ENCODE measurements around the gene CCL19. TPM values are rescaled to one million over a fixed set of nuclear protein-coding genes. Genes with fewer than 3 reads are reported as not detected.
"Not testable (repeated sequence)": the region's sequence is repeated elsewhere in the genome, so short reads cannot be mapped to it uniquely, and the experiment has no call there.

Gene CCL19
- total RNA-seq (not detected in 2 replicates), polyA plus RNA-seq (not detected in 2 replicates)

DNA sequence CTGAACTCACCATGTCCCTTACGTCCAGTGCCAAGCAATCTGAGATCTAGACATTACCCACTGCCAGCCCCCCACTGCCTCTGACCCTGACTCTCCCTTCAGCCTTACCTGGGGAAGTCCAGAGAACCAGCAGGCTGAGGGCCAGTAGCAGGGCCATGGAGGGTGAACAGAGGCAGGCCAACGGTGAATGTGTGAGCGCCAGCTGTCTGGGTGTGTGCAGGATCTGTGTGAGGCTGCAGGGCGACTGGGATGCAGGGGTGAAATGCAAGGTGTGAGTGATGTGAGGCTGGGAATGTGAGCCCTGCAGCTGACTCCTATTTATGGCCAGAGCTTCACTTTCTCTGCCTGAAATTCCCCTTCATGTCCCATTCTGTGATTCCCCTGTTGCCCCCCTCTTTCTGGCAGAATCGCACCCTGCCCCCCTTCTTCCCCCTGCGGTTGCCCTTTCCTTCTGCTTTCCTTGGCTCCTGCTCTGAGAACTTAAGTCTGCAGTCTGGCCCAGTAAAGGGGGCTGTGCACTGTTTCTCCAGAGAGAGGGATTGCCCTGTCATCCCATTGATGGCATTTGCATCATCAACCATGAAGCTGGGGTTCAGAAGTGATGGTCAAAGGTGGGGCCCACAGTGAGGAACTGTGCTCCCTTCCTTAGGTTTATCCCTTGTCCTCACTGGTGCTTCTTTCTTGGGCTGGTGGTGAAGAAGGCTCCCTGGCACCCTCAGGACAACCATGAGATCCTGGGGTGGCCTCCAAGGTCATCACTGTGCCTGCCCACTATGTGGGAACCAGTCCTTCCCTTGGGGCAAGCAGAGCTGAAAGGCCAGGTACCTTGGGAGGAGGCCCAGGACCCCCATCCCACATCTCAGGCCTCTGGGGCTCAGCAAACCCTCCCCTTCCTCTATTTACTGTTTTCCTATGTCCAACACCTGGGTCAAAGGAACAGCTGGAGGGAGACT, at the start of gene CCL19:
TSS of gene CCL19 (minus strand) at position 294 of the 953 bp plus-strand sequence. CDS start at position 157, 137 bp downstream.
- DNase-seq (ENCODE audit: low read depth in 1 of 2, low spot score in 1 of 2) = no peak
- Histone ChIP-seq H3K27me3 (no peaks in the 10 kb centered on the region), H3K9me3 (ENCODE audit: low read depth) (no peaks in the 10 kb centered on the region), H3K4me3 (no peak within 1 kb of the TSS), H3K27ac (no peak within 1 kb of the TSS), H3K36me3 (no peaks in the 10 kb centered on the region), H3K4me1 (ENCODE audit: low read depth) (no peaks in the 10 kb centered on the region)
- TF ChIP-seq, protein P1, sequence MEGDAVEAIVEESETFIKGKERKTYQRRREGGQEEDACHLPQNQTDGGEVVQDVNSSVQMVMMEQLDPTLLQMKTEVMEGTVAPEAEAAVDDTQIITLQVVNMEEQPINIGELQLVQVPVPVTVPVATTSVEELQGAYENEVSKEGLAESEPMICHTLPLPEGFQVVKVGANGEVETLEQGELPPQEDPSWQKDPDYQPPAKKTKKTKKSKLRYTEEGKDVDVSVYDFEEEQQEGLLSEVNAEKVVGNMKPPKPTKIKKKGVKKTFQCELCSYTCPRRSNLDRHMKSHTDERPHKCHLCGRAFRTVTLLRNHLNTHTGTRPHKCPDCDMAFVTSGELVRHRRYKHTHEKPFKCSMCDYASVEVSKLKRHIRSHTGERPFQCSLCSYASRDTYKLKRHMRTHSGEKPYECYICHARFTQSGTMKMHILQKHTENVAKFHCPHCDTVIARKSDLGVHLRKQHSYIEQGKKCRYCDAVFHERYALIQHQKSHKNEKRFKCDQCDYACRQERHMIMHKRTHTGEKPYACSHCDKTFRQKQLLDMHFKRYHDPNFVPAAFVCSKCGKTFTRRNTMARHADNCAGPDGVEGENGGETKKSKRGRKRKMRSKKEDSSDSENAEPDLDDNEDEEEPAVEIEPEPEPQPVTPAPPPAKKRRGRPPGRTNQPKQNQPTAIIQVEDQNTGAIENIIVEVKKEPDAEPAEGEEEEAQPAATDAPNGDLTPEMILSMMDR (IDR thresholded peaks at IDR 0.05; ENCODE audit: low read depth, low read length) = no peak

DNA sequence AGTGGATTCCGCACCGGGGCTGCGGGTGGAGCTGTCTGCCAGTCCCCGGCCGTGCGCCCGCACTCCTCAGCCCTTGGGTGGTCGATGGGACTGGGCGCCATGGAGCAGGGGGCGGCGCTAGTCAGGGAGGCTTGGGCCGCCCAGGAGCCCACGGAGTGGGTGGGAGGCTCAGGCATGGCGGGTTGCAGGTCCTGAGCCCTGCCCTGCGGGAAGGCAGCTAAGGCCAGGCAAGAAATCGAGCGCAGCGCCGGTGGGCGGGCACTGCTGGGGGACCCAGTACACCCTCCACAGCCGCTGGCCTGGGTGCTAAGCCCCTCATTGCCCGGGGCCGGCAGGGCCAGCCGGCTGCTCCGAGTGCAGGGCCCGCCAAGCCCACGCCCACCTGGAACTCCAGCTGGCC, 49.1 kb upstream of the CCL19 start:
- not testable (repeated sequence) for H3K9me3 ChIP-seq (ENCODE audit: low read depth); H3K36me3 ChIP-seq; H3K4me3 ChIP-seq; H3K27me3 ChIP-seq; DNase-seq (ENCODE audit: low read depth in 1 of 2, low spot score in 1 of 2); H3K27ac ChIP-seq
- peaks cover 15% of the 10 kb centered on the region for H3K4me1 ChIP-seq (ENCODE audit: low read depth)

DNA sequence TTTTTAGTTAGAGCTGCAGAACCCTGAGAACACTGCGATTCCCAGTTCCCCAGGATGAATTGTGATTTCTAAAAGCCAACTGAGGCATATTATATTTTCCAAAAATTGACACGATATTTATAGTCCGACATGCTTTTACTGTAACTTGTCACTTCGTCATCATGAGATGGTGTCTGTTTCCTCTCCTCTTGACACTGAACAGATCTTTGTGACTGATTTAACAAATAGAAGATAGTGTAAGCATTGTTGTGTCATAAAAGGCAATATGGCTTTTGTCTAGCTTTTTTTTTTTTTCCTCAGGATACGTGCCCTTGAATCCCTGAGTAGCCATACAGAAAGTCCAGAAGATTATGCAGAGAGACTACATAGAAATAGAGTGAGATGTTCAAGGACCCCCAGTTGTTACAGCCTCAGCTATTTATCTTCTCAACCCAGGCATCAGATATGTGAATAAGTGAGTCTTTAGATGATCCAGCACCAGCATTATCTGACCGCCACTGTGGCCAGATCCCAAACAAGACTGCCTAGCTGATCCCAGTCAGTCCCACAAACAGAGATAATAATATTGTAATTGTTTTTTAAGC, 46.7 kb upstream of the CCL19 start:
- no peak overlapping the region for H3K27ac ChIP-seq
- H3K36me3 ChIP-seq = no peaks in the 10 kb centered on the region
- no peak overlapping the region for H3K4me3 ChIP-seq
- TF ChIP-seq, protein P1 (IDR thresholded peaks at IDR 0.05; ENCODE audit: low read depth, low read length) = no peak
- no peaks in the 10 kb centered on the region for H3K27me3 ChIP-seq
- DNase-seq (ENCODE audit: low read depth in 1 of 2, low spot score in 1 of 2) = no peak
- peaks cover 15% of the 10 kb centered on the region for H3K4me1 ChIP-seq (ENCODE audit: low read depth)
- H3K9me3 ChIP-seq (ENCODE audit: low read depth) = no peaks in the 10 kb centered on the region

DNA sequence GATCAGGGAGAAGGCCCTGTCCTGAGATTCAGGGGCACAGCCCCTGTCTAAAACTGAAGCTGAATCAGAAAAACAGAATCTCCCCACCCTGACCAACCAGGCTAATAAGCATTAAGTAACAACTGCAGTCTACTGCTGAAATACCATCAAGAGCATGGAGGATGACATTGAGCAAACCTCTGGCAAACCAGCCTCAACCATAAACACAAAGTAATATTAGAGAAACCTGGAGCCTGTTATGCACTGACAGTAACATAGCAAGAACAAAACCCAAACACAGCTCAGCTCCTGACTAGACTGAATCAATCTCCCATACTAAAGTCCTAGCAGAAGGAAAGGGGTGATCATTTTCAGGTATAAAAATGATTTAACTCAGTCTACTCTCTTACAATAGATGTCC, 43.6 kb upstream of the CCL19 start:
- Histone ChIP-seq H3K4me1 (ENCODE audit: low read depth) (peaks cover 7% of the 10 kb centered on the region), H3K4me3 (no peak overlapping the region), H3K27me3 (no peaks in the 10 kb centered on the region), H3K36me3 (no peaks in the 10 kb centered on the region), H3K9me3 (ENCODE audit: low read depth) (no peaks in the 10 kb centered on the region), H3K27ac (no peak overlapping the region)
- DNase-seq (ENCODE audit: low read depth in 1 of 2, low spot score in 1 of 2) = no peak
- TF ChIP-seq, protein P1 (IDR thresholded peaks at IDR 0.05; ENCODE audit: low read depth, low read length) = no peak

DNA sequence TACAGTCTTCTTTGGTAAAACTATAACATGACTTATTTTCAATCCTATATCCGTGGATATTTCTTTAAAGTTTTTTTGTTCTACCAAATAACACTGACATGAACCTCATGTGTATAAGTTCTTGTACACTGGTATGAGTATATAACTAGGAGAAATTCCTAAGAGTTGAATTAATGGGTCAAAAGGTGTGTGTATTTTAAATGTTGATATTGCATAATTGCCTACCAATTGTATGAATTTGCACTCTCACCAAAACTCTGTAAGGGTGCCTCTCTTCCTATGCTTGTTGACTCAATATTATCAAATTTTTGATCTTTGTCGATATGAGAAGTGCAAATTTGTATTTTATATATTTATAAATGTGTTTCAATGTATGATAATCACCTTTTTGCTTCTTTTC, 41.8 kb upstream of the CCL19 start:
- Histone ChIP-seq H3K4me3 (no peak overlapping the region), H3K27ac (no peak overlapping the region), H3K4me1 (ENCODE audit: low read depth) (peaks cover 5% of the 10 kb centered on the region), H3K36me3 (no peaks in the 10 kb centered on the region), H3K27me3 (no peaks in the 10 kb centered on the region), H3K9me3 (ENCODE audit: low read depth) (no peaks in the 10 kb centered on the region)
- no peak for DNase-seq (ENCODE audit: low read depth in 1 of 2, low spot score in 1 of 2)
- TF ChIP-seq, protein P1 (IDR thresholded peaks at IDR 0.05; ENCODE audit: low read depth, low read length) = no peak

DNA sequence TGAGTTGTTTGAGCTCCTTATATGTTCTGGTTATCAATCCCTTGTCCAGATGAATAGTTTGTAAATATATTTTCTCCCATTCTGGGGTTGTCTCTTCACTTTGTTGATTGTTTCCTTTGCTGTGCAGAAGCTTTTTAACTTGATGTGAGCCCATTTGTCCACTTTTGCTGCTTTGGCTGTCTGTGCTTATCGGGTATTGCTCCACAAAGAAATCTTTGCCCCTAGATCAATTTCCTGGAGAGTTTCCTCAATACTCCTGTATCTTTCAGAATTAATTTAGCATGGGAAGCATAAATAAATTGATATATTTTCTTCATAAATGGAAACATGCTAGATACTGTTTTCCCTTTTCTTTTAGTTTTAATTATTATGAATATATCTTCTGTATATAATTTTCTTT, 41.4 kb upstream of the CCL19 start:
- no peaks in the 10 kb centered on the region for H3K36me3 ChIP-seq
- TF ChIP-seq, protein P1 (IDR thresholded peaks at IDR 0.05; ENCODE audit: low read depth, low read length) = no peak
- H3K4me1 ChIP-seq (ENCODE audit: low read depth) = peaks cover under 1% of the 10 kb centered on the region
- no peaks in the 10 kb centered on the region for H3K27me3 ChIP-seq
- no peak for DNase-seq (ENCODE audit: low read depth in 1 of 2, low spot score in 1 of 2)
- H3K27ac ChIP-seq = no peak overlapping the region
- H3K4me3 ChIP-seq = no peak overlapping the region
- no peaks in the 10 kb centered on the region for H3K9me3 ChIP-seq (ENCODE audit: low read depth)

All from cardiac muscle cell (in vitro differentiated cells and primary cell).